Measurements from ENCODE around the gene PAH.

The PAH gene

GRCh38 chr12:102950107-102950949 lies 33.3 kb upstream of the PAH start:
- no peak for DNase-seq (ENCODE audit: low read depth in 2 of 2)

GRCh38 chr12:102948941-102949352 lies 31.9 kb upstream of the PAH start:
- DNase-seq (ENCODE audit: low read depth in 2 of 2): peak in 1 of 2 donors; percentile 32

GRCh38 chr12:102946042-102946441 lies 29.0 kb upstream of the PAH start:
- DNase-seq (ENCODE audit: low read depth in 2 of 2): no peak

GRCh38 chr12:102939670-102940222 lies 22.7 kb upstream of the PAH start:
- no peak for DNase-seq (ENCODE audit: low read depth in 2 of 2)

GRCh38 chr12:102939059-102939458 lies 22.0 kb upstream of the PAH start:
- no peak for DNase-seq (ENCODE audit: low read depth in 2 of 2)

GRCh38 chr12:102933168-102933567 lies 16.1 kb upstream of the PAH start:
- no peak for DNase-seq (ENCODE audit: low read depth in 2 of 2)

GRCh38 chr12:102927220-102927619 lies 10.2 kb upstream of the PAH start:
- DNase-seq (ENCODE audit: low read depth in 2 of 2): no peak

- DNase-seq (ENCODE audit: low read depth in 2 of 2): no peak
Measured at GRCh38 chr12:102921240-102921639, 4.2 kb upstream of the PAH start.

- DNase-seq (ENCODE audit: low read depth in 2 of 2): no peak
Measured at GRCh38 chr12:102920271-102920670, 3.2 kb upstream of the PAH start.

- DNase-seq (ENCODE audit: low read depth in 2 of 2): no peak
Measured at GRCh38 chr12:102918840-102919239, 1.8 kb upstream of the PAH start.

- no peak for DNase-seq (ENCODE audit: low read depth in 2 of 2)
Measured at GRCh38 chr12:102916252-102917025, 605 bp downstream of the PAH start.

- DNase-seq (ENCODE audit: low read depth in 2 of 2): no peak
Measured at GRCh38 chr12:102913453-102914226, 3.4 kb downstream of the PAH start.

GRCh38 chr12:102912258-102912657 lies 4.8 kb downstream of the PAH start:
- no peak for DNase-seq (ENCODE audit: low read depth in 2 of 2)

- no peak for DNase-seq (ENCODE audit: low read depth in 2 of 2)
Measured at GRCh38 chr12:102911320-102911719, 5.7 kb downstream of the PAH start.

- DNase-seq (ENCODE audit: low read depth in 2 of 2): no peak
Measured at GRCh38 chr12:102910792-102911191, 6.3 kb downstream of the PAH start.

- no peak for DNase-seq (ENCODE audit: low read depth in 2 of 2)
Measured at GRCh38 chr12:102910137-102910536, 6.9 kb downstream of the PAH start.

GRCh38 chr12:102907918-102908317 lies 9.1 kb downstream of the PAH start:
- no peak for DNase-seq (ENCODE audit: low read depth in 2 of 2)

GRCh38 chr12:102905229-102905628 lies 11.8 kb downstream of the PAH start:
- no peak for DNase-seq (ENCODE audit: low read depth in 2 of 2)

GRCh38 chr12:102903337-102904007 lies 13.6 kb downstream of the PAH start:
- DNase-seq (ENCODE audit: low read depth in 2 of 2): no peak

GRCh38 chr12:102902093-102902492 lies 15.0 kb downstream of the PAH start:
- DNase-seq (ENCODE audit: low read depth in 2 of 2): no peak

- DNase-seq (ENCODE audit: low read depth in 2 of 2): no peak
Measured at GRCh38 chr12:102900389-102900788, 16.7 kb downstream of the PAH start.
